OCI-LY7 (cell line): ENCODE results near the gene ANKRD2. TPM values are rescaled to one million over a fixed set of nuclear protein-coding genes. Genes with fewer than 3 reads are reported as not detected.

Source experiments
- BruUV-seq: library from RNA; stranded (reverse); fragments of 400-500 nt; replicated peaks from 2 replicates; lab custom pipeline; 2021; lab: Mats Ljungman, UMichigan
- CTCF ChIA-PET: fragments of 300-600 bp; sonication (Branson Sonifier 250); formaldehyde crosslinking; loops from one replicate; lab custom pipeline; 2022; ENCODE audit warnings: antibody characterized with exemption; ENCODE audit not compliant: unreplicated experiment; lab: Charles Lee
- POLR2A ChIA-PET: fragments of 300-600 bp; sonication (Branson Sonifier 250); formaldehyde crosslinking; loops from one replicate; lab custom pipeline; 2022; ENCODE audit warnings: antibody characterized with exemption; lab: Charles Lee
- DNase-seq: peaks from one replicate; pipeline ENCODE4 v3.0.0-alpha.2; 2015; ENCODE audit warnings: low spot score
- H2AFZ ChIP-seq: fragments of 200-600 bp; sonication (generic), shearing (Covaris generic); 2 replicates; pipeline ENCODE4 v1.6.1; 2014; ENCODE audit warnings: mild to moderate bottlenecking, antibody characterized with exemption, low read length, moderate library complexity
- H3K27ac ChIP-seq: fragments of 200-600 bp; sonication (generic); 2 replicates; pipeline ENCODE4 v1.5.1; 2014; ENCODE audit warnings: mixed run types, low read depth, mild to moderate bottlenecking, moderate library complexity, low read length, inconsistent platforms; ENCODE audit not compliant: poor library complexity, severe bottlenecking
- H3K36me3 ChIP-seq: fragments of 200-600 bp; sonication (generic); 2 replicates; pipeline ENCODE4 v1.6.1; 2014; ENCODE audit warnings: mild to moderate bottlenecking, antibody characterized with exemption, low read length, moderate library complexity, mixed read lengths; ENCODE audit not compliant: insufficient read depth
- H3K4me1 ChIP-seq: fragments of 200-600 bp; sonication (generic); 2 replicates; pipeline ENCODE4 v1.5.1; 2014; ENCODE audit warnings: mild to moderate bottlenecking, low read length; ENCODE audit not compliant: insufficient read depth, poor library complexity, severe bottlenecking
- H3K4me2 ChIP-seq: fragments of 200-600 bp; sonication (generic); 2 replicates; pipeline ENCODE4 v1.6.1; 2014; ENCODE audit warnings: mild to moderate bottlenecking, low read length
- H3K4me3 ChIP-seq: fragments of 200-600 bp; sonication (generic); 2 replicates; pipeline ENCODE4 v1.5.1; 2014; ENCODE audit warnings: mild to moderate bottlenecking, low read depth, low read length; ENCODE audit not compliant: poor library complexity, severe bottlenecking
- H3K79me2 ChIP-seq: fragments of 200-600 bp; sonication (generic); 2 replicates; pipeline ENCODE4 v1.6.1; 2016; ENCODE audit warnings: low read depth, mild to moderate bottlenecking, low read length, moderate library complexity, mixed read lengths; ENCODE audit not compliant: insufficient read depth
- H3K9me2 ChIP-seq: fragments of 200-600 bp; sonication (generic); 2 replicates; pipeline ENCODE4 v1.6.1; 2016; ENCODE audit warnings: mild to moderate bottlenecking, low read length, mixed read lengths; ENCODE audit not compliant: insufficient read depth
- H3K9me3 ChIP-seq: fragments of 200-600 bp; sonication (generic); 2 replicates; pipeline ENCODE4 v1.6.1; 2014; ENCODE audit warnings: mild to moderate bottlenecking, mixed run types, low read length, mixed read lengths
- H4K20me1 ChIP-seq: fragments of 200-600 bp; sonication (generic); 2 replicates; pipeline ENCODE4 v1.6.1; 2014; ENCODE audit warnings: mild to moderate bottlenecking, antibody characterized with exemption, low read length, moderate library complexity, mixed read lengths; ENCODE audit not compliant: insufficient read depth
- EZH2phosphoT487 ChIP-seq: fragments of 200-600 bp; sonication (generic); IDR thresholded peaks from 2 replicates; pipeline ENCODE4 v1.6.1; 2018; ENCODE audit warnings: low read depth, borderline replicate concordance, mild to moderate bottlenecking, mixed run types, antibody characterized with exemption, low read length, moderate library complexity, mixed read lengths
- intact Hi-C: fragments of 100-400 bp; cut with micrococcal nuclease; formaldehyde crosslinking; loops from one replicate; pipeline ENCODE4 v1.10.0; 2022; ENCODE audit not compliant: unreplicated experiment
- total RNA-seq, 2 experiments: library from RNA; depleted of rRNA in 1 of 2; stranded (reverse); fragments of >200 nt in 1 of 2; shearing (Covaris generic) in 1 of 2; gene quantifications; 2 replicates each; pipeline ENCODE4 v1.2.3, GENCODE V29; 2014 to 2022
- TF ChIP-seq, protein P1 (sequence below): fragments of 200-600 bp; sonication (generic); conservative IDR thresholded peaks from 2 replicates; pipeline ENCODE4 v1.5.1; 2014; ENCODE audit warnings: mild to moderate bottlenecking, antibody characterized with exemption, low read length, moderate library complexity, mixed read lengths

ANKRD2 gene
- total RNA-seq, 2 experiments from 2014 or later = not detected

DNA sequence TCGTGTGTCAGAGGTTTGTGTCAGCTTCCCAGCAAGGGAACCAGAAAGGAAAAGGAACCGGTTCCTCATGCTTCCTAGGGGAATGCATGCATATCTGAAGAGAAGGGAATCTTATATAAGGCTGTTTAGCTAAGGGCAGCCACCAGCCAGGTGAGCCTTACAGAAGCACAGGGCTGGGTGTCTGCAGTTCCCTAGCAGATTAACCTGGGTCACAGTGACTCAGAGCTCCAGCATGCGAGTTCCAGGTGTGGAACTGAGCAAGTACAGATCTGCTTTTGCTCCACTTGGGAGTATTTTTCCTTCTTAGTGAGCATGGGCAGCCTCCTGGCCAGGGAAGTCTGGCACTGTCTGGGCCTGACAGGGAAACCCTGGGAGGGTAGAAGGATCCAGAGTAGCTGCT lies 957 bp upstream of the ANKRD2 start:
- POLR2A ChIA-PET = interaction anchor here (1.3 kb wide), 1 partner anchor 39 kb away, joined by 3 read pairs; no protein-coding TSS in a partner anchor

DNA sequence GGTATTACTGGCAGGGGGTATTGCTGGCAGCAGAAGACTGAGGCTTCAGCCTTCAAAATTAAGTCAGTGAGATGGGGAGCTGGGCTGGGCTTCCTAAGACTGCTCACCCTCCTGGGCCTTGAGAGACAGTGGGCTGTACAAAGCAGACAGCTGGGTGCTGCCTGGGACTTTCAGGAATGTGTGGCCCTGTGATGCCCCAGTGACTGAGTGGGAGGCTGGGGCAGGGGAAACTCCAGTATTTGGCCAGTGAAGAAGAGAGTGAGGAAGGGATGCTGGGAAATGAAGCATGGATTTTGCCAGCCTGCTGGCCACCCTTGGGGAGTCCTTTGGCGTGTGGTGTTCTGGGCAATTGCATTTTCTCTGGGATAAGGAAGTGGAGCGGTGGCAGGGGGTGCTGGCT lies 442 bp downstream of the ANKRD2 start:
- BruUV-seq = no TSS peak
- no peaks in the 10 kb centered on the region for H3K4me1 ChIP-seq
- H3K9me2 ChIP-seq = no peaks in the 10 kb centered on the region
- H3K79me2 ChIP-seq = no peaks in the 10 kb centered on the region
- no peak for TF ChIP-seq EZH2phosphoT487
- TF ChIP-seq, protein P1, sequence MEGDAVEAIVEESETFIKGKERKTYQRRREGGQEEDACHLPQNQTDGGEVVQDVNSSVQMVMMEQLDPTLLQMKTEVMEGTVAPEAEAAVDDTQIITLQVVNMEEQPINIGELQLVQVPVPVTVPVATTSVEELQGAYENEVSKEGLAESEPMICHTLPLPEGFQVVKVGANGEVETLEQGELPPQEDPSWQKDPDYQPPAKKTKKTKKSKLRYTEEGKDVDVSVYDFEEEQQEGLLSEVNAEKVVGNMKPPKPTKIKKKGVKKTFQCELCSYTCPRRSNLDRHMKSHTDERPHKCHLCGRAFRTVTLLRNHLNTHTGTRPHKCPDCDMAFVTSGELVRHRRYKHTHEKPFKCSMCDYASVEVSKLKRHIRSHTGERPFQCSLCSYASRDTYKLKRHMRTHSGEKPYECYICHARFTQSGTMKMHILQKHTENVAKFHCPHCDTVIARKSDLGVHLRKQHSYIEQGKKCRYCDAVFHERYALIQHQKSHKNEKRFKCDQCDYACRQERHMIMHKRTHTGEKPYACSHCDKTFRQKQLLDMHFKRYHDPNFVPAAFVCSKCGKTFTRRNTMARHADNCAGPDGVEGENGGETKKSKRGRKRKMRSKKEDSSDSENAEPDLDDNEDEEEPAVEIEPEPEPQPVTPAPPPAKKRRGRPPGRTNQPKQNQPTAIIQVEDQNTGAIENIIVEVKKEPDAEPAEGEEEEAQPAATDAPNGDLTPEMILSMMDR = no peak
- H3K9me3 ChIP-seq = no peaks in the 10 kb centered on the region
- intact Hi-C loops = loop anchor here (5.0 kb wide), 1 partner anchor 159 kb away; no protein-coding TSS in a partner anchor
- no peak overlapping the region for H3K4me2 ChIP-seq
- ChIA-PET CTCF (interaction anchor here (1.6 kb wide), 1 partner anchor 39 kb away, joined by 3 read pairs; no protein-coding TSS in a partner anchor), POLR2A (interaction anchor here (1.3 kb wide), 1 partner anchor 38 kb away, joined by 3 read pairs; no protein-coding TSS in a partner anchor)
- no peaks in the 10 kb centered on the region for H4K20me1 ChIP-seq
- DNase-seq = no peak
- H3K36me3 ChIP-seq = no peaks in the 10 kb centered on the region
- H3K4me3 ChIP-seq = no peak overlapping the region
- no peak overlapping the region for H2AFZ ChIP-seq
- no peak overlapping the region for H3K27ac ChIP-seq

More for the DNA sequence above, 957 bp upstream of the ANKRD2 start:
- H4K20me1 ChIP-seq = no peaks in the 10 kb centered on the region
- H3K4me1 ChIP-seq = no peaks in the 10 kb centered on the region
- TF ChIP-seq, protein P1 = no peak
- no peak for TF ChIP-seq EZH2phosphoT487
- DNase-seq = no peak
- no peak overlapping the region for H3K4me2 ChIP-seq
- no peak overlapping the region for H3K27ac ChIP-seq
- no TSS peak for BruUV-seq
- no peaks in the 10 kb centered on the region for H3K9me3 ChIP-seq
- intact Hi-C loops = loop anchor here (1.0 to 5.0 kb wide), 2 partner anchors 41 to 161 kb away; no protein-coding TSS in a partner anchor
- H3K9me2 ChIP-seq = no peaks in the 10 kb centered on the region
- CTCF ChIA-PET = interaction anchor here (0.6 to 1.6 kb wide), 4 partner anchors 10 to 59 kb away, joined by 3 to 5 read pairs (median 3); no protein-coding TSS in a partner anchor
- no peak overlapping the region for H3K4me3 ChIP-seq
- no peaks in the 10 kb centered on the region for H3K36me3 ChIP-seq
- no peaks in the 10 kb centered on the region for H3K79me2 ChIP-seq
- H2AFZ ChIP-seq = no peak overlapping the region

DNA sequence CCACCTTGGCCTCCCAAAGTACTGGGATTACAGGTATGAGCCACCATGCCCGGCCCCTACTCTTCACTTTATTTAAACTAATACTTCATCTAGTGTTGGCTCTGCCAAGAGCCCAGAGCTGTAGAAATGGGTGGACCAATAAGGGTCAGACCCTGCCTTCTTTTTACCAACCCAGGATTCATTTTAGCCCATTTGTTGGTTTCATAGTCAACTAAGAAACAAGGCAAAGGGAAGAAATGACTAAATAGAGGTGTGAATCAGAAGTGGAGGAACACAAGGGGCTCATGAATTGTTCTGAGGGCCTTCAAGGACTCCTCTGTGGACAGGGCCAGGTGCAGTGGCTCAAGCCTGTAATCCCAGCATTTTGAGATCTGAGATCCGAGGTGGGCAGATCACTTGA lies 1.1 kb downstream of the ANKRD2 start:
- intact Hi-C loops = loop anchor here (5.0 kb wide), 1 partner anchor 159 kb away; no protein-coding TSS in a partner anchor
- no peak overlapping the region for H3K4me2 ChIP-seq
- H4K20me1 ChIP-seq = no peaks in the 10 kb centered on the region
- no peaks in the 10 kb centered on the region for H3K9me3 ChIP-seq
- no TSS peak for BruUV-seq
- H2AFZ ChIP-seq = no peak overlapping the region
- no peaks in the 10 kb centered on the region for H3K9me2 ChIP-seq
- H3K36me3 ChIP-seq = no peaks in the 10 kb centered on the region
- no peaks in the 10 kb centered on the region for H3K4me1 ChIP-seq
- no peaks in the 10 kb centered on the region for H3K79me2 ChIP-seq
- no peak for TF ChIP-seq EZH2phosphoT487
- TF ChIP-seq, protein P1 = no peak
- DNase-seq = no peak
- ChIA-PET POLR2A (no interaction called here), CTCF (no interaction called here)
- no peak overlapping the region for H3K27ac ChIP-seq
- no peak overlapping the region for H3K4me3 ChIP-seq
